ENCODE data around the gene SIVA1.

Gene SIVA1

DNA sequence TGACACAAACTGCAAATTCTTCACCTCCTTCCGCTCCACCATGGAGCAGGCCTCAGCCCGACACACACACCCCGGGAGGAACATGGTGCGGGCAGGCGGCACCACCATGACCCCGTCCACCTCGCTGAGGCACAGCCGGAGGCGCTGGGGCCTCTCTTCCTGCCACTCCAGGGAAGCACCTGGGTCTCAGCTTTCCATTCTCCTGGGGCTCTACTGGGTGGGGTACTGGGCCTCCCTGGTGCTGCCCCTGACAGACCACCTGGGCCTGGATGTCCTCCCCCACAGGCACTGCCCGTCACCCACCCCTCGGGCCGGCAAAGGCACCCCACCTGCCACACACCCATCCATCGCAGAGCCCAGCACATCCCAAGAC lies 32.7 kb downstream of the SIVA1 start:
- no peak for DNase-seq

DNA sequence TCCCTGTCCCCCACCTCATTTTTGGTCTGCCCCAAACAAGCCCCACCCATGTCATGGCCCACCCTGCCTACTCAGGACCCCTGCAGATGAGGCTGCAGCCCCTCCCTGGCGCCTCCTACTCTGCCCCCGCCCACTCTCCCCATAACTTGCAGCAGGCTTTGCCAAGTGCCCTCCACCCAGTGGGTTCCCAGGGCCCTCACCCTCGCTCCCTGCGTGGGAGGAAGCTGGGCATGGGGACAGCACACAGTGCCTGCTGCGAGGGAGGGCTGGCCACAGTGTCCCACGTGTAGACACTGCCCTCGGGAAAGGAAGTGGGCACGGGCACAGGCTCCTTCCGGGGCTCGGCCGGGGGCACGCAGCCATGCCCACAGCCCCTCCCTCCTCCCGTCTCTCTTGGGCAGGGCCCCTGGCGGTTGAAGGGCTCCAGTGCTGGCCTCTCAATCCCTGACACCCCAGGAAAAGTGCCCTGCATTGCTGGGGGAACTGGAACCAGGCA lies 33.2 kb downstream of the SIVA1 start:
- DNase-seq = no peak

DNA sequence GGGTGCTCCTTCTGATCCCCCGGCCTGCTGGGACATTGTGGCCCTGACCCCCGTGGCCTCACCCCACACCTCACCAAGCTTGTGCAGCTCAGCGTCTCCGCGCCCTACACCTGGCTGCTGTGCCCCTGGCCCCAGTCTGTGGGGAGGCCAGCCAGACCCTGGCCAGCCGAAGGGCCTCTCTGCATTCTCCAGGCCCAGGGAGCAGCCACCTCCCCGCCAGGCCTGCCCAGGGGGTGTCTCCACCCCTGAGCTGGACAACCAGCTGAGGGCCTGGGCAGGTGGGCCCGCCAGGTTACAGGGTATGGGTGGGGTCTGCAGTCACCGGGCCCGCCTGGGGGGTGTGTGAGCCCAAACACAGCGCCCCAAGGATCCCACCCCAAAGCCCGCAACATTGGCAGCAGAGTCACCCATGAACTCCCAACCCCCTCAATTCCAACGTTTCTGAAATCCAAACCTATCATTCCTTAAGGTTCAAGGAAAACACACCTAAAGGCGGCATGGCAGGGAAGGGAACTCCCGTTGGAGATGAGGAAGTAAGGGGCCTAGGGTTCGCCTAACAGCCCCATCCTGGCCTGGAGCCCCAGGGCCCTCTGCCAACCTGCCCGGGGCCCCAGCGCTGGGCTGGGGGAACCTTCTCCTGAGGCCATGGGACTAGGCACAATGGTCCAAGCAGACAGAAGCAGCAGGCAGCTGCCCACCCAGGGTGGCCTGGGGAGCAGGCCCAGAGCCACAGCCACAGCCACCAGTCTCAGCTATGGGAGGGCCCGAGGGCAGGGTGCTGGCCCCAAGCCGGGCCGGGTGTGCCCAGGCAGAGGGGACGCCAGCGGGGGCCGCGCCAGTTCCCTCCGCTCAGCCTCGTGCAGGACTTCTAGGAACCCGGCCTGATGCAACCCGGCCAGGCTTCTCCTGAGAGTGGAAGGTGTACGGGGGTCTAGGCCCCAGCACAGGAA lies 34.1 kb downstream of the SIVA1 start:
- DNase-seq = no peak

DNA sequence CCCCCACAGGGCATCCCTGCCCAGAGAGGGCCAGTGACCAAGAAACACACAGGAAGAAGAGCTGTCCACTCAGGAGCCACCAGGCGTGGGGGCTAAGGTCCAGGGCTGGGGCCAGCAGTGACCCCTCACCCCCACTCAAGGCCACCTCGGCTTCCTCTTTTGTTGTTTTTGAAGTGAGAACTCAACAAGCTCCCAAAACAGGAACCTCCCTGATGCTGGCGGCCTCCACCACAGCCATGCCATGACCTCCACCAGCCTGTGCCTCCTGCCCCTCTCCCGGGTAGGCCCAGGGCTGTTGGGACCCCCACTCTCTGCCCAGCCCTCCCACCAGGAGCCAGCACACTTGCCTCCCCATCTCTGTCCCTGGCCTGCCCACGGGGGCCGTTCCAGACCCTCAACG lies 34.8 kb downstream of the SIVA1 start:
- no peak for DNase-seq

DNA sequence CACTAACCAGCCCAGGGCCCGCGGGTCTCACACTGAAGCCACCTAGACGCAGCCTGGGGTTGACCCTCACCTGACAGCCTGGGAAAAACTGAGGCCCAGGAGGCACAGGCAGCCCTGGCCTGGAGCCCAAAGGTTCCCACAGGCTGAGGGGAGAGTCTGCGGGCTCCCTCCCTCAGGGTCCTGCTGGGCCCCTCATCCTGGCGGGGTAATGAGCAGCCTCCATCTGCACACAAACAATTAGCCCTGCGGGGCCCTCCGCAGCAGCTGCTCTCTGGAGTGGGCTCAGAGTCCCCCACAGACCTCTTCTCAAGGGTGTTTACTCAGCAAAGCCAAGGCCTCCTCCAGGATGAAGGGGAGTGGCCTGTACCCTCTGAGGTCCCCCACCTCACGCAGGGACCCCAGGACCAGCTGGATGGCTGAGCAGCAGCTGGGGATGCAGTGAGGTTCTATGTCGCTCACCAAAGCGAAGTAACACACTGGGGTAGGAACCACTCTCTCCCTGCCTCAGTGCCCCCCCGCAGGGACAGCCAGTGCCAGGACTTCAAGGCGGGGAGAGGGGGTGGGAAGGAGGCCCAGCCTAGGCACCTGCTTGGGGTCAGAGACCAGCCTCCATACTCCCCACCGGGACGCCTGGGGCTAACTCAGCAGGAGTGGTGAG lies 35.3 kb downstream of the SIVA1 start:
- no peak for DNase-seq

DNA sequence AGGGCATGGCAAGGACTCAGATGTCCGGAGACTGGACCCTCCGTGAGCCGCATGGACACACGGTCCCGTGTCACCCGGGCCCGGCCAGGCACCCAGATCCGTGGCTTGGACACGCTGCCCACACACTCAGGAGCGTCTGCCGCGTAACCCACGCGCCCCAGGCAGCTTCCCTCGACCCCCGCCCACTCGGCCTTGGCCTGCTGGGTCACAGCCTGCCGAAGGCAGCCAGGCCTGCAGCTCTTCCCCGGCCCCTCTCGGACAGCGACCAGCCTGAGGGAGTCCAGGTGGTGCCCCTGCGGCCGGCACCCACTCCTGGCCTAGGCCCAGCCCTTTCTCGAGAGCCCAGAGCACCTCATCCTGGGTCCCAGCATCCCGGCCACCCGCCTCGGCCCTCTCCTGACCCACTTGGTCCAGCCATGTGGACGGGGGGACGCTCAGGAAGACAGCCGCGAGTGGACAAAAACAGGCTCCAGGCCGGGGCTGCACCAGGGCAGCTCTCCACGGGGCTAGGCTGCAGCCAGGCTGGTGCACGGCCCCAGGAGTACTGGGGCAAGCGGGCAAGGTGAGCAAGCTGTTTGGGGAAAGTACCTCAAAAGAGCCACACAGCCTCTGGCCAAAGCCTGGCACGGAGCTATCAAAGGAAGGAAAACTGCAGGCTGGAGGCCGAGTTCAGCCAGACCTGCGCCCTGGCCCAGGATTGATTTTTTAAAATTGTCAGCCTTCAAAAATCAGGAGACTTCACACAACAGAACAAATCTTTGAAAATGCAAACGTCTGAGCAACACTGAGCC lies 36.1 kb downstream of the SIVA1 start:
- DNase-seq = no peak

DNA sequence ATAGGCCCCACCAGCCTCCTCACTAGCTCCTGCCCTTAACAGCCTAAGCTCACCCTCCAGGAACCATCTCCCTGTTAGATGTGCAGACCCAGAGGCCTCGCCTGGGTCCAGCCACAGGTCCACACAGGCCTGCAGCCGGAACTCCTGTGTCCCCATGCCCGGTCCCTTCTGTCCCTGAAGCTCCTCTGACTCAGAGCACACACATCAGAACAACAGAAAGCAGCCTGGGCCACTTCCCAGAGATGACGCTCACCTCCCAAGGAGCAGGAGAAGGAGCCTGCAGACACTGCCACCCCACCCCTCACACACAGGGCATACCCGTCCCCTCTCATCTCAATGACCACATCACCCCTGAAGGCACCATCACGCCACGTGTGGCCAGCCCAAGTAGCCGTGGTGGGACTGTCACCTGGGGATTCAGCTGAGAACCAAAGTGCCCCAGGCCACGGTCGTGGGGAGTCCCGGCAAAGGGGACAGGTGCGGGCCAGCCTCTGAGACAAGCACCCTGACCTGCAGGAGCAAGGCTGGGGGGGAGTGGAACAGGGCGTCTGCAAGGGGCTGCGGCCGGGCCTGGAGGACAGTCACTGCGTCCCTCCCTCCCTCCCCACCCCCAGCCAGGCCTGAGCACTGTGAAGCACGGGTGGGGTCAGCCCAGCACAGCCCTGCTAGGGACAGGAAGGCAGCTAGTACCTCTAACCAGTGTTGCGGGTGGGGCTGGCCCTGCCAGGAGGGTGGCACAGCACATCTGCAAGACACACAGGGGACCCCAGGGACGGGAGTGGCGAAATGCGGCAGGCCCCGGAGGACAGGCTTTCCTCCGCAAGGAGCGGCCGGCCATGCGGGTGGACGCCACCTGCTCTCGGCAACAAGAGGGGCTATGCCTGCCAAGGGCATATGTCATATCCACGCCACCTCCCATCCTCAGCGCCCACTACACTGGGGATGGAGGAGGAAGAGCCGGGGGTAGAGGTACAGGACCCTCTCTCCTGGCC lies 37.1 kb downstream of the SIVA1 start:
- DNase-seq = no peak

DNA sequence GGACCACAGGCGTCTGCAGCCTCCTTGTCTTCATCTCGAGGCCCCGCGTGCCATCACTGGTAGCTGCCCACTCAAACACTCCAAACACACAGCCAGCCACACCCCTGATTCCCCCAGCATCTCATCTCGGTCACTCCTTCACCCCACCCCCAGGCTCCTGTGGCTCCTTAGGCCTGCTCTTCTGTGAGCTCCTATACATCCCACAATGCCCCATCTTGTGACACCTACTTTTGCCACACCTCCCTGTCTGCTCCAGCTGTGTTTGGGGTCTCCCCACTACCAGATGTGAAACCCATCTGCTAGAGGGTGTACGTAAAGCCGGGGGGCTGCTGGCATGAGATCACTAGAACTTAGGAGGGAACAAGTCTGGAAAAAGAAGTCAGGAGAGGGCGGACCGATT lies 38.5 kb downstream of the SIVA1 start:
- DNase-seq = no peak

DNA sequence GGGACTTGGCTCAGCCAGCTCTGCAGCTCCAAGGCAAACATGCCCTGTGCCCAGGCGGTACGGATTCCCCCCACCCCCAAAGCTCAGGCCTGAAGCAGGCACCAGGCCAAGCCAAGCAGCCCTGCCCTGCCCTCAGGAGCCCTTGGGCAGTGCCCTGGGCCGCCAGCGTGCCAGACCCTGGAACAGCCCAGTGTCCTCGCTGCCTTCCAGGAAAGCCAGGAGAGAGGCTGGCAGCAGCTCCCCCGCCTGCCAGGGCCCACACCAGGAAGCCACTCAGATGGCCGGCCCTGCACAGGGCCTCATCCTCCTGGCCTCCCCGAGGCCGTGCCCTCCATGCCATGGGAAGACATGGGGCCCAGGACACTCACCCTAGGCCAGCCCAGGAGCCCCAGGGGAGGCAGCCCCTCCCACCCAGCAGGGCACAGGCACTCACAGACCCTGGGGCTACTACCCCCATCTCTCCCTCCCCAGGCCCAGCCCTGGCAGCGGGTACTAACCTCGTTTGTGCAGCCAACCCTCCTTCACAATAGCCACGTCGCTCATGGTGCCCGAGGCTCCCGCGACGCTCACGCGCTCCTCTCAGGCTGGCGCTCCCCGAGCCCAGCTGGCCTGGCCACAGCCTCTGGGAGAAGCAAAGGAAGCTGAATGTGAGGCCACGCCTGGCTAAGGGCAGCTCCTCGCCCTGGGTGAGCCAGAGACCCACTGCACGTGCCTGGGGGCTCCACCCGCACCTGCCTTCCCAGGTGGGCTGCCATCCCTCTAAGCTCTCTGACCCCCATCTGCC lies 39.3 kb downstream of the SIVA1 start:
- DNase-seq = no peak

DNA sequence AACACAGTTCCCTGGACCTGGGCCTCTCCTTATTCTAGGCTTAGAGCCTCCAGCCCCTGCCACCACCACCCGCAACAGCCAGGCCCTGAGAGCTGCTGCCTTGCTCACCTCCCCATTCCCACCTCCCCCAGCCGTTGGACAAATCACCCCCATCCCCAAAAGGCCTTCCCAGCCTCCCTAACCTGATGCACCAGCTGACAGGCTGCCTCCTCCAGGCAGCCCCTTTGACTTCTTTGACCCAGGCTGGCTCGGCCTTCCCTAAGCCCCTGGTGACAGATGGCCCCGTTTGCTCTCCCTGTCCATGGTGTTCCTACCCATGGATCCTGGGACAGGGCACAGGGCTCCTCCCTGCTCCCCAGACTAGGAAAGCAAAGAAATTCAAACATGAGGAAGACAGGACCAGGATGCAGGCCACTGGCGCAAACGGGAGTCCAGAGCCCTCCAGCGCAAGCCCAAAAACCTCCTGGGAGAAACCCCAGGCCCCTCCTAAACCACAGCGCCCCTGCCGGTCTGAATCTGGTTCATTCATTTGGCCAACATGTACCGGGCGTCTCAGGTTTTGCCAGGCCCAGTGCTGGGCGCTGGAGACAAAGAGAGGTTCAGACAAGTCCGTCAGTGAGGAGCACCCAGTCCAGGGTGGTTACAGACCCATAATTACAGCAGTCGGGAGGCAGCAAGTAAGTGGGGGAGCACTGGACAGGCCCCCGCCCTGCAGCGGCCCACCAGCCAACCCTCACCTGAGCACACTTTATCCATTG lies 40.2 kb downstream of the SIVA1 start:
- no peak for DNase-seq

DNA sequence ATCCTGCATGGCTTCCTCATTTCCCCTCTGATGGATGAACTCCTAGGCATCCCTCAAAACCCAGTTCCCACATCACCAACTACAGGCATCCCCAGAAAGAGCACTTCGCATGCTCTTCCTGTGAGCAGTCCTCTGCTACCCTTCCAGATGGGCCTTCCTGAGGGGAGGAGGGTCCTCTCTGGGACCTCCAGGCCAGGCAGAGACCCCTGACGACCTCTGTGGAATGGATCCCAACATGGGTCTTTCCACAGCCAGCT lies 40.7 kb downstream of the SIVA1 start:
- DNase-seq = no peak

DNA sequence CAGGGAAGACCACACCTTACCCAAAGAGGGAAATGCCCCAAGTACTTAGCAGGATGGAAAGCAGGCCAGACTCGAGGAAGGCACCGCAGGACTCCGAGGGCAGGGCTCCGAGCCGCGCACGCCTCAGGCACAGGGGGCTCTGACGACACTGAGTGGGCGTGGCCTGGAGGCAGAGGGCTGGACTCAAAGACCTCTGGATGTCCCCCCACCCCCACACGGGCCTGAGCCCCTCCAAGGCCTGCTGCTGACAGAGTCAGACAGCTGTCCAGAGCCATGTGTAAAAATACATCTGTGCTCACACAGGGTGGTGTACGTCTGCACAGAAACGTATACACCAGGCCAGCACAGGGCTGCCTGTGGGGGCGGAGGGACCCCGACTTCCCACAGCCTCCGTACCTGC lies 41.2 kb downstream of the SIVA1 start:
- DNase-seq = no peak

DNA sequence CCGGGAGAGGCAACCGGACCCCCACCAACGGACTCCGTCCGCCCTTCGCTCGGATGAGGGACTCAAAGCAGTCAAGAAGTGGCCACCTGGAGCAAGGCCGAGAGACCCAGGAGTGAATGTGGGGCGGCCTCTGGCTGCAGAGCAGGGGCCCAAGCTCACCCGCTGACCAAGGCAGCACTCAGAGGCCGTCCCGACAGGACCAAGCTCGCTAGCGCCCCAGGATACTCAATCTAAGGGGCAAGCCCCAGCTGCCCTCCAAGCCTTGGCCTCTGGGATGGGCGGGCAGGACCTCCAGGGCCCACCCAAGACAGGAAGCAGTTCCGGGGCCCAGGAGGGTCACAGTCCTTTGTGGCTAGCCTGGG lies 41.7 kb downstream of the SIVA1 start:
- DNase-seq = no peak

DNA sequence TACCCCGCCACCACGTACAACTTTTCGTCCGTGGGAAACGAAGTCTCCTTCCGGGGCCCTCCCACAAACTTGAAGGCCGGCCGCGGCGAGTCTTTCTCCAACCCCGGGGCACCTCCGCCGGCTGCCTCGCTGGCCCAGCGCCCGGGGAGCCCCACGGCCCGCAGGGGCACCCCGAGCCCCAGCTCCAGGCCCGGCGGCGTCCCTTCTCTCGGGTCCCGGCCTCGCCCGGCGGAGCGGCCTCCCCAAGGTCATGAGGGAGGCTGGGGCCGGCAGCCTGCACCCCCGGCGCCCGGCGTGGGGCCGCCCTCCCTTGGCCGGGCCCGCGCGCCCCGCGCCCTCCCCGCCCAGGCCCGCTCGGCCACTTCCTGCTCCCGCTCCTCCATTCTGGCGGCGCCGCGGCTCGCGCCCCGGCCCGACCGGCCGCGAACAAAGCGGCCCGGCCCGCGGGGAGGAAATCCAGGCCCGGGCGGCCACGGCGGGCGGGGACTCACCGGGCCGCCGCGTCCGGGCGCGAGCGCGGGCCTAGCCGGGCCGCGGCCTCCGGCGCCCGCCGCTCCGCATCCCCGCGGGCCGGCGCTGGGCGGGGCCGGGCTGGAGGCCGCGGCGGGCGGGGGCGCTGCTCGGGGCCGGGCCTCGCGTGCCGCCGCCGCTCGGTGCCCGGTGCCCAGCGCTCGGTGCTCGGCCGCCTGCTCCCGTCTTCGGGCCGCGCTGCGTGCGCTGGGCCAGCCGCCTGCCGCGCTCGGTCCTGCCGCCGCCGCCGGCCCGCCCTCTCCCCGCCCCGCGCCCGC lies 42.2 kb downstream of the SIVA1 start, which contains the start of gene AKT1:
Gene AKT1 (minus strand): TSS at position 756 of the 788 bp plus-strand sequence. CDS start 3,105 bp downstream, outside the sequence.
- DNase-seq = no peak

DNA sequence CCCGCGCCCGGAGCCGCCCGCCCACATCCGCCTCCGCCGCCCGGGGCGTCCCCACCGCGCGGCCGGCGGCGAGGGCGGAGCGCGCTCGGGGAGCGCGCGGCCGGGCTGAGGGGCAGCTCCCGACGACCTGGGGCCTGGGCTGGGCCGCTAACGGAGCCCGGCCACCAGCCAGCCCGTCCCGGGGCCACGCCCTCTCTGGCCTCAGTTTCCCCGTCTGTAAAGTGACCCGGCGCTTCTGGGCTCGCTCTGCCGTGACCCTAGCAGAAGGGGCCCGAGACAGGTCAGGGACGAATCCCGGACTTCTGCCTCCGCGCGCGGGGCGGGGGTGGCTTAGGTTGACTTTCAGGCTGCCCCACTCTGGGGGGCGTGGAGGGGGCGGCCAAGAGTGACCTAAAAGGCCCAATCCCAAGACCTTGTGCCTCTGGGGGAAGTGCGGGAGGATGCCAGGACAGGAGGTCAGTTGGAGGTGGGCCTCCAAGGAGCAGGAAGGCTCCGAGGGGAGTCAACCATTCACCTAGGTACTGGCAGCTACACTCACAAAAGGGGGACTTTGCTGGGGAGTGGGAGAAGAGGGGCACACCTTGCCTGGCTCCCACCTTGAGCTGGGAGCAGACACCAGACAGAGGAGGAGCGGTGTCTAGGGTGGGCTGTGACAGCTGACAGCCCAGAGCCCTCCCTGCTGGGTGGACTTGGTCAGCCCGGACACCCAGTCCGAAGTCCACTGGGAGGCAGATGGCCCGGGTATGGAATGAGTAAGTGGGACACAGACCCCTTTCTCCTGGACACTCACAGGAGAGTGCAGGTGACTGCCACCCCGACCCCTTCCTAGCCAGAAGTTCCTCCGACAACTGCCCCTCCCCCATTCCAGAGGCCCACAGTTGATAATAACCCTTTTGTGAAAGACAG lies 43.1 kb downstream of the SIVA1 start:
- peak; percentile 20 for DNase-seq

DNA sequence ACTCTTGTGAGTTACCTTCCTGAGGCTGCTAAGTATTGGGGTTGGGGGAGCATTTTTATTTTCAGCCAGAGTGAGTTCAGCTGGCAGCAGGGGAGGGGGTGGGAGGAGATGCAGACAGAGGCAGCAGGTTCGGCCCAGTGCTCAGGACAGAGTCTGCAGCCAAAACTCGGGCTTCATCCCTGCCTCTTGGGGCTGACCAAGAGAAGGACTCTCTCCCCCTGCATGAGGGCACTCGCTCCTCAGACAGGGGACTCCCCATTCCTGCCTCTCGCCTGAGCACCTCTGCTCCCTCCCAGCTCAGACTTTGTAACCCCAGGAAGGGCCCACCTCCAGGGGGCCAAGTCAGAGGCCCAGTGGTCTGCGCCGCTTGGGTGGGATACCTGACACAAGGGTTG lies 43.7 kb downstream of the SIVA1 start:
- no peak for DNase-seq

DNA sequence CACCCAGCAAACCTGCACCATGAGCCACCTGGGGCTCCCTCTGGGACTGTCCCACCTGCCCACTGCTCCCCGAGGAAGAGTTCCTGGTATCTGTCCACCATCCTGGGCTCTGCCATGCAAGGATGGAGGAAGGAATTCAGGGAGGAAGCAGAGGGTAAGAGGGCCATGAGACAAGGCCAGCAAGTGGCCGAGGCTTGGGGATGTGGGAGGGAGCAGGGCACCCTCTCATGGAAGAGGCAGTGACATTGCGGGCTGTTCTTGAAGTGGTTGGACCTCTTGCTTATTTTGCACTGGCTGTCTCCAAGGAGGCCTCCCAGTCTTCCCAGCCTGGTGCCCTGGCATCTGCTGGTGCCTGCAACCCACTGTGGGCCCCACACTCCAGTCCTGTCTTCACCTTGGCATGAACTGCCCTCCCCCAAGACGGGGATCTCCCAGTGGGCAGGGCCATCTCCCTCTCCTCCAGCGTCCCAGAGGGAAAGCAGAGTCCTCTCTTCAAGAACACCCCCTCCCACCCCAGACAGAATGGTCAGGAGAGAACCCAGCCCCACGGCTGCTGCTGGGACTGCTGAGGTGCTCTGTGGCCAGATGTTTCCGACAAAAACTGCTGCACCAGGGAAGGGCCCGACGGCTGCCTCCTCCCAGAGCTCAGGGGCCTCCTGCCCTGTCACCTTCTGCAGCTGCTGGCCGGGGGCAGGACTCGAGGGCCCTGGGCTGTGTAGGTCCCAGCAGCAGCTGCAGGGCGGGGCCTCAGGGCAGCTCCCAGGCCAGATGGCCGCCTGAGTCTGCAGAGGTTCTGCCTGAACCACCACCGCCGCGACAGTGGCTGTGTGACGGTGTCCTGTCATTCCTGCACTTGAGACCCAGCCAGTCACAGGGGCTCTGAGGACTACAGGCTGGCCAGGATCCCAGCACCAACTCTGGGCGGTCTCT lies 44.4 kb downstream of the SIVA1 start:
- DNase-seq = no peak

Measured in midbrain (tissue), 1 donor.